Activated CD4-positive, alpha-beta memory T cell treated with anti-CD3 and anti-CD28 coated beads, Interleukin-2, amount 10 ng/mL, durations not matched to agents 7 days and 5 days (primary cell): Measurements from ENCODE around the gene ATL3. TPM values are rescaled to one million over a fixed set of nuclear protein-coding genes. Genes with fewer than 3 reads are reported as not detected.
"Not testable (repeated sequence)": the region's sequence is repeated elsewhere in the genome, so short reads cannot be mapped to it uniquely, and the experiment has no call there.

ENCODE experiments used
- CTCF ChIA-PET: fragments of 350-600 bp; sonication (Branson Sonifier 250); formaldehyde crosslinking; loops from one replicate; lab custom pipeline; 2021; ENCODE audit warnings: antibody characterized with exemption, inconsistent platforms; lab: Charles Lee
- POLR2A ChIA-PET: fragments of 350-600 bp; sonication (Branson Sonifier 250); formaldehyde crosslinking; loops from one replicate; lab custom pipeline; 2021; ENCODE audit warnings: antibody characterized with exemption; lab: Charles Lee
- DNase-seq: peaks from one replicate; pipeline ENCODE4 v3.0.0-alpha.2; 2020
- H3K27ac Mint-ChIP-seq: one replicate; pipeline ENCODE4 v1.8.0; 2021; ENCODE audit warnings: mild to moderate bottlenecking, mixed read lengths
- H3K27me3 Mint-ChIP-seq: one replicate; pipeline ENCODE4 v1.8.0; 2021; ENCODE audit warnings: mixed read lengths
- H3K36me3 Mint-ChIP-seq: one replicate; pipeline ENCODE4 v1.8.0; 2021; ENCODE audit warnings: low read depth, mixed read lengths
- H3K4me1 Mint-ChIP-seq: one replicate; pipeline ENCODE4 v1.8.0; 2021; ENCODE audit warnings: mixed read lengths
- H3K4me3 Mint-ChIP-seq: one replicate; pipeline ENCODE4 v1.8.0; 2021; ENCODE audit warnings: mild to moderate bottlenecking, mixed read lengths
- H3K9me3 Mint-ChIP-seq: one replicate; pipeline ENCODE4 v1.8.0; 2021; ENCODE audit warnings: mixed read lengths
- total RNA-seq, 2 experiments: library from RNA; stranded (reverse); gene quantifications; one replicate each; pipeline ENCODE4 v1.2.3, GENCODE V29; 2021

Gene ATL3
- total RNA-seq, 2 experiments from 2014 or later, result 33.0 to 33.2 TPM

GRCh38 chr11:63698976-63699733 is 28.0 kb upstream of the ATL3 start:
- DNase-seq, result no peak
- Mint-ChIP-seq H3K4me1 (peaks cover 2% of the 10 kb centered on the region), H3K27ac (no peak overlapping the region), H3K9me3 (no peaks in the 10 kb centered on the region), H3K36me3 (peaks cover 9% of the 10 kb centered on the region), H3K4me3 (no peak overlapping the region), H3K27me3 (no peaks in the 10 kb centered on the region)
- POLR2A ChIA-PET, result no interaction called here
- CTCF ChIA-PET, result no interaction called here

- Mint-ChIP-seq H3K4me1 (peaks cover 3% of the 10 kb centered on the region), H3K36me3 (no peaks in the 10 kb centered on the region), H3K27me3 (no peaks in the 10 kb centered on the region), H3K27ac (no peak overlapping the region), H3K4me3 (no peak overlapping the region), H3K9me3 (no peaks in the 10 kb centered on the region)
- DNase-seq, result no peak
- ChIA-PET POLR2A (interaction anchor here (1.4 kb wide), 1 partner anchor 13 kb away, joined by 4 read pairs; no protein-coding TSS in a partner anchor), CTCF (interaction anchor here (0.8 to 1.4 kb wide), 5 partner anchors 12 to 55 kb away, joined by 3 to 9 read pairs (median 4); partner anchors contain the start of gene RTN3)
These were observed 23.4 kb upstream of the ATL3 start for GRCh38 chr11:63694596-63694995.

GRCh38 chr11:63687845-63688244 is 16.7 kb upstream of the ATL3 start:
- Mint-ChIP-seq H3K4me3 (no peak overlapping the region), H3K4me1 (peaks cover 25% of the 10 kb centered on the region), H3K36me3 (peaks cover 4% of the 10 kb centered on the region), H3K27me3 (no peaks in the 10 kb centered on the region), H3K9me3 (no peaks in the 10 kb centered on the region), H3K27ac (no peak overlapping the region)
- no peak for DNase-seq
- ChIA-PET POLR2A (no interaction called here), CTCF (no interaction called here)

GRCh38 chr11:63686926-63687325 is 15.8 kb upstream of the ATL3 start:
- DNase-seq, result no peak
- CTCF ChIA-PET, result interaction anchor here (1.0 kb wide), 1 partner anchor 52 kb away, joined by 5 read pairs; no protein-coding TSS in a partner anchor
- Mint-ChIP-seq H3K27me3 (no peaks in the 10 kb centered on the region), H3K9me3 (no peaks in the 10 kb centered on the region), H3K4me1 (peaks cover 34% of the 10 kb centered on the region), H3K27ac (no peak overlapping the region), H3K4me3 (no peak overlapping the region), H3K36me3 (peaks cover 4% of the 10 kb centered on the region)
- POLR2A ChIA-PET, result interaction anchor here (1.1 kb wide), 1 partner anchor 14 kb away, joined by 3 read pairs; no protein-coding TSS in a partner anchor

- POLR2A ChIA-PET, H3K27me3 Mint-ChIP-seq: not testable (repeated sequence)
These were observed 14.1 kb upstream of the ATL3 start for GRCh38 chr11:63685158-63685721.

GRCh38 chr11:63683133-63683991 is 12.2 kb upstream of the ATL3 start:
- ChIA-PET CTCF (interaction anchor here (1.0 to 3.7 kb wide), 5 partner anchors 12 to 48 kb away, joined by 3 to 45 read pairs (median 9); partner anchors contain the start of gene ATL3), POLR2A (interaction anchor here (0.6 to 4.1 kb wide), 5 partner anchors 13 to 939 kb away, joined by 3 to 54 read pairs (median 5); partner anchors contain the start of gene ATL3)
- peaks cover 38% of the 10 kb centered on the region for H3K4me1 Mint-ChIP-seq
- no peaks in the 10 kb centered on the region for H3K9me3 Mint-ChIP-seq
- peak overlapping the region; percentile 81 for H3K4me3 Mint-ChIP-seq
- no peak overlapping the region for H3K27ac Mint-ChIP-seq
- H3K36me3 Mint-ChIP-seq, result peaks cover 4% of the 10 kb centered on the region
- no peak for DNase-seq
- H3K27me3 Mint-ChIP-seq, result peaks cover 3% of the 10 kb centered on the region

More at GRCh38 chr11:63685158-63685721, 14.1 kb upstream of the ATL3 start:
- H3K9me3 Mint-ChIP-seq, H3K27ac Mint-ChIP-seq, CTCF ChIA-PET, H3K4me3 Mint-ChIP-seq, H3K36me3 Mint-ChIP-seq, DNase-seq: not testable (repeated sequence)
- H3K4me1 Mint-ChIP-seq, result peaks cover 45% of the 10 kb centered on the region

GRCh38 chr11:63682066-63683021 is 11.2 kb upstream of the ATL3 start:
- H3K27ac Mint-ChIP-seq, result peak overlapping the region; percentile 87
- no peak for DNase-seq
- H3K4me1 Mint-ChIP-seq, result peaks cover 36% of the 10 kb centered on the region
- ChIA-PET CTCF (interaction anchor here (0.6 to 3.7 kb wide), 9 partner anchors 12 to 156 kb away, joined by 3 to 45 read pairs (median 7); partner anchors contain the start of genes ATL3 and MARK2), POLR2A (interaction anchor here (0.6 to 4.1 kb wide), 14 partner anchors 8 to 938 kb away, joined by 3 to 54 read pairs (median 4); partner anchors contain the start of genes ATL3 and PLAAT4)
- peaks cover 3% of the 10 kb centered on the region for H3K27me3 Mint-ChIP-seq
- no peaks in the 10 kb centered on the region for H3K9me3 Mint-ChIP-seq
- peaks cover 4% of the 10 kb centered on the region for H3K36me3 Mint-ChIP-seq
- H3K4me3 Mint-ChIP-seq, result peak overlapping the region; percentile 81

GRCh38 chr11:63681321-63682065 is 10.3 kb upstream of the ATL3 start, which contains the start of gene RTN3:
TSS of gene RTN3 (plus strand) at chr11:63681500. CDS start at chr11:63681637, 137 bp downstream.
- CTCF ChIA-PET, result interaction anchor here (0.8 to 3.7 kb wide), 8 partner anchors 11 to 86 kb away, joined by 3 to 45 read pairs (median 6); partner anchors contain the start of gene ATL3
- peak within 1 kb of the TSS; percentile 87 for H3K27ac Mint-ChIP-seq
- peaks cover 3% of the 10 kb centered on the region for H3K27me3 Mint-ChIP-seq
- H3K9me3 Mint-ChIP-seq, result no peaks in the 10 kb centered on the region
- DNase-seq, result peak; percentile 99
- H3K4me1 Mint-ChIP-seq, result peaks cover 32% of the 10 kb centered on the region
- peaks cover 4% of the 10 kb centered on the region for H3K36me3 Mint-ChIP-seq
- peak within 1 kb of the TSS; percentile 81 for H3K4me3 Mint-ChIP-seq
- POLR2A ChIA-PET, result interaction anchor here (0.9 to 4.1 kb wide), 12 partner anchors 8 to 146 kb away, joined by 3 to 54 read pairs (median 4); partner anchors contain the start of genes ATL3 and PLAAT4

GRCh38 chr11:63680834-63681320 is 9.7 kb upstream of the ATL3 start:
- peaks cover 32% of the 10 kb centered on the region for H3K4me1 Mint-ChIP-seq
- POLR2A ChIA-PET, result interaction anchor here (1.3 to 4.1 kb wide), 10 partner anchors 8 to 145 kb away, joined by 3 to 54 read pairs (median 4); partner anchors contain the start of genes ATL3 and PLAAT4
- peaks cover 3% of the 10 kb centered on the region for H3K27me3 Mint-ChIP-seq
- CTCF ChIA-PET, result interaction anchor here (0.8 to 3.7 kb wide), 7 partner anchors 11 to 87 kb away, joined by 3 to 45 read pairs (median 4); partner anchors contain the start of gene ATL3
- no peaks in the 10 kb centered on the region for H3K9me3 Mint-ChIP-seq
- H3K4me3 Mint-ChIP-seq, result peak overlapping the region; percentile 81
- DNase-seq, result peak; percentile 24
- H3K36me3 Mint-ChIP-seq, result peaks cover 4% of the 10 kb centered on the region
- peak overlapping the region; percentile 87 for H3K27ac Mint-ChIP-seq

- no peaks in the 10 kb centered on the region for H3K27me3 Mint-ChIP-seq
- H3K36me3 Mint-ChIP-seq, result peaks cover 11% of the 10 kb centered on the region
- POLR2A ChIA-PET, result interaction anchor here (0.8 to 1.4 kb wide), 3 partner anchors 8 to 13 kb away, joined by 3 to 8 read pairs (median 3); partner anchors contain the start of gene RTN3
- no peak for DNase-seq
- H3K9me3 Mint-ChIP-seq, result no peaks in the 10 kb centered on the region
- H3K27ac Mint-ChIP-seq, result no peak overlapping the region
- H3K4me1 Mint-ChIP-seq, result peaks cover 27% of the 10 kb centered on the region
- CTCF ChIA-PET, result interaction anchor here (1.1 to 6.6 kb wide), 3 partner anchors 8 to 64 kb away, joined by 3 to 45 read pairs (median 4); partner anchors contain the start of gene RTN3
- H3K4me3 Mint-ChIP-seq, result no peak overlapping the region
These were observed 2.4 kb upstream of the ATL3 start for GRCh38 chr11:63673579-63673978.
